Breast epithelium (tissue), 4 donors: Measurements from ENCODE around the gene VEGFA. TPM values are rescaled to one million over a fixed set of nuclear protein-coding genes. Genes with fewer than 3 reads are reported as not detected.

Source experiments
- DNase-seq, 2 donors: peaks; one replicate each; pipeline ENCODE4 v3.0.0-alpha.2; 2019; ENCODE audit warnings: low spot score in 2 of 2
- H3K27ac ChIP-seq, 2 donors: fragments of 200-600 bp; sonication (generic) in 1 of 2; one replicate each; pipeline ENCODE4 v1.5.1; 2016 to 2019; ENCODE audit warnings: mild to moderate bottlenecking in 1 of 2
- H3K27me3 ChIP-seq, 2 donors: fragments of 200-600 bp; sonication (generic) in 1 of 2; one replicate each; pipeline versions ENCODE4 v1.5.1 to v1.6.0; 2017 to 2019; ENCODE audit warnings: control low read depth in 1 of 2, mild to moderate bottlenecking in 1 of 2
- H3K36me3 ChIP-seq: fragments of 200-600 bp; one replicate; pipeline ENCODE4 v1.5.1; 2019
- H3K4me1 ChIP-seq, 2 donors: fragments of 200-600 bp; sonication (generic); one replicate each; pipeline ENCODE4 v1.5.1; 2016 to 2019; ENCODE audit warnings: control low read depth in 1 of 2
- H3K4me3 ChIP-seq, 3 donors: fragments of 200-600 bp; sonication (generic); 1 replicate in 2 of 3; 2 replicates in 1 of 3; pipeline ENCODE4 v1.5.1; 2016 to 2019; ENCODE audit warnings: mild to moderate bottlenecking in 3 of 3, moderate library complexity in 2 of 3
- H3K9me3 ChIP-seq, 2 donors: fragments of 200-600 bp; sonication (generic) in 1 of 2; one replicate each; pipeline ENCODE4 v1.5.1; 2016 to 2019; ENCODE audit warnings: control low read depth in 1 of 2
- CTCF ChIP-seq, 3 donors: fragments of 450-650 bp; IDR thresholded peaks; one replicate each; pipeline ENCODE4 v1.5.1; 2016 to 2017; ENCODE audit warnings: antibody characterized with exemption in 3 of 3, mild to moderate bottlenecking in 3 of 3, moderate library complexity in 3 of 3
- POLR2A ChIP-seq: fragments of 450-650 bp; IDR thresholded peaks from one replicate; pipeline ENCODE4 v1.6.1; 2016; ENCODE audit warnings: antibody characterized with exemption, mild to moderate bottlenecking, moderate library complexity
- POLR2AphosphoS5 ChIP-seq, 3 donors: sonication (generic); formaldehyde crosslinking; IDR thresholded peaks; one replicate each; pipeline ENCODE4 v1.6.1; 2017; ENCODE audit warnings: antibody characterized with exemption in 3 of 3
- intact Hi-C: fragments of 100-400 bp; cut with DNase I; formaldehyde crosslinking; loops from one replicate; pipeline ENCODE4 v1.15.1; 2023; ENCODE audit warnings: low total_unique reads
- total RNA-seq, 3 donors: library from RNA; depleted of rRNA; stranded (reverse); fragments of >200 nt; gene quantifications; one replicate each; pipeline ENCODE4 v1.1.0, GENCODE V29; 2016

VEGFA gene
- total RNA-seq, 3 donors from 2014 or later, result 123 to 230 (median 132) TPM

DNA sequence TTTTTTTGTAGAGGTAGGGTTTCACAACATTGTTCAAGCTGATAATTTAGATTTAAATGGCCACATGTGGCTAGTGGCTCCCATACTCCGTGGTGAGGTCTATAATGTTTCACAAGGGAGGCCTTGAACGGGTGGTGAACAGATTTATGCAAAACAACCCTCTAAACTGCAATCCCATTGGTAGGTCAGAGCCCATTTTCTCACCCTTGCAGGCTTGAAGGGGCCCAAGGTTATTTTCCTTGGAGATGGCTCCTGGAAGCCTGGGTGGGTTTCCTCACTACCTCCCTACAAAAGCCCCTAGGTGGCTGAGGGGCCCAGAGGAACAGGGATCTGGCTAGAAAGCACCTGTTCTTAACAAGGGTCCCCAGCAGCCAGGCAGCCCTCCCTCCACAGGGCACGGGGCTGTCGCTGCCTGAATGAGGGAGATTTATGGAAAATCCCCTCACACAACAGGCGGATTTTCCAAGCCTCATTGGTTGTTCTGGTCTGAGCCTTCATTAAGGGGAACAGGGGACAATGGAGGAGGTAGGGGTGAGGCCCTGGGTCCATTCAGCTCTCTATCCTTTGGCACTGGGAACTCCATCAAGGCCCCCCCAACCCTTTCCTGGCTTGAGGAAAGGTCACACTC is 64.6 kb downstream of the VEGFA start:
- Histone ChIP-seq H3K4me1 (no peaks in the 10 kb centered on the region), H3K9me3 (no peaks in the 10 kb centered on the region), H3K27me3 (no peaks in the 10 kb centered on the region), H3K27ac (no peak overlapping the region), H3K4me3 (no peak overlapping the region), H3K36me3 (no peaks in the 10 kb centered on the region)
- no peak for TF ChIP-seq POLR2AphosphoS5 (IDR thresholded peaks at IDR 0.05)
- TF ChIP-seq POLR2A, result no peak
- TF ChIP-seq CTCF (IDR thresholded peaks at IDR 0.05), result no peak
- intact Hi-C loops, result no loop called here
- DNase-seq, result no peak

DNA sequence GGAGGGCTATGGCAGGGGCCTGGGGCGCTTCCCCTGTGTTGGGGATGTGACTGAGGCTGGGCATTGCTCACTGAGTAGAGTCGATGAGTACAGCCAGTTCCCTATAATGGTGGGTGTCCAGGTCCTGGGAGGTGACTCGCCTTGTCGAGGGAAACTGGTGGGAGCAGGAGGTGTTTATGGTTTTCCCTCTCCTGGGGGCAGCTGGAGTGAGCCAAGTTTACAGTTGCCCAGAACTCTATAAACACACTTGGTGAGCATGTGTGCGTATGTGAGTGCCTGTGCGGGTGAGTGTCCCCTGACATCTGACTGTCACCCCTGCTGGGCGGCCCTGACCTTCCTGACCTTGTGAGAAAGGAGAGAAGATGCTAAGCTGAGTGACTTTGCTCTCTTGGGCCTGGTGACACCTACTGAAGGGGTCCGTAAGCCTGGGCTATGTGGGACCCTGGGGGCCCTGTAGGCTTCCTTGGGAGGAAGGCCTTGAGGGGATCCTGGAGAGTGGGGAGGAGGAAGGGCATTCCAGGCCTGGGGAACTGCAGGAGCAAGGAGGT is 65.9 kb downstream of the VEGFA start:
- Histone ChIP-seq H3K27ac (no peak overlapping the region), H3K4me3 (no peak overlapping the region), H3K9me3 (no peaks in the 10 kb centered on the region), H3K36me3 (no peaks in the 10 kb centered on the region), H3K27me3 (no peaks in the 10 kb centered on the region), H3K4me1 (no peaks in the 10 kb centered on the region)
- TF ChIP-seq POLR2AphosphoS5 (IDR thresholded peaks at IDR 0.05) (no peak), CTCF (IDR thresholded peaks at IDR 0.05) (no peak), POLR2A (no peak)
- intact Hi-C loops, result no loop called here
- DNase-seq, result no peak

Other genes with a start within 250 kb of the VEGFA start
- 10 to 100 TPM; 16.5 to 28.8 (median 27.2) TPM for gene XPO5, start 194.2 kb upstream of the VEGFA start, total RNA-seq
- 10 to 100 TPM in 1 of 3 donors, 1 to 10 TPM in 2; 8.6 to 13.0 (median 9.8) TPM for gene POLH, start 194.0 kb upstream of the VEGFA start, total RNA-seq
- gene GTPBP2, start 140.9 kb upstream of the VEGFA start, total RNA-seq, result 10 to 100 TPM; 41.4 to 58.0 (median 43.6) TPM
- 10 to 100 TPM; 33.4 to 53.0 (median 33.4) TPM for gene MAD2L1BP, start 134.4 kb upstream of the VEGFA start, total RNA-seq
- not detected for gene RSPH9, start 125.2 kb upstream of the VEGFA start, total RNA-seq
- 10 to 100 TPM; 37.7 to 63.2 (median 40.6) TPM for gene MRPS18A, start 82.4 kb upstream of the VEGFA start, total RNA-seq